T-cell (primary cell): Measurements from ENCODE around the gene GAS6. TPM values are rescaled to one million over a fixed set of nuclear protein-coding genes. Genes with fewer than 3 reads are reported as not detected.

Experiments
- ATAC-seq, 4 experiments: fragments of 200-7000 bp in 3 of 4; fragments of 150-1000 bp in 1 of 4; cut with Tn5 transposase; replicated peaks in 1 of 4; 1 replicate in 3 of 4; 2 replicates in 1 of 4; pipeline ENCODE4 v1.10.0; 2021; ENCODE audit warnings: moderate library complexity in 3 of 4, mild to moderate bottlenecking in 2 of 4, moderate number of reproducible peaks in 1 of 4
- CTCF ChIA-PET, 2 donors: fragments of 300-600 bp; sonication (Branson Sonifier 250); formaldehyde crosslinking; loops; one replicate each; lab custom pipeline; 2022; ENCODE audit warnings: antibody characterized with exemption in 2 of 2; lab: Charles Lee
- POLR2A ChIA-PET, 2 donors: fragments of 300-600 bp; sonication (Branson Sonifier 250); formaldehyde crosslinking; loops; one replicate each; lab custom pipeline; 2022; ENCODE audit warnings: antibody characterized with exemption in 2 of 2; lab: Charles Lee
- DNase-seq, 35 experiments: peaks; one replicate each; pipeline versions ENCODE4 v3.0.0 to v3.0.0-alpha.2; 2013 to 2023
- H3K27ac ChIP-seq: one replicate; pipeline ENCODE4 v1.5.1; 2013; ENCODE audit warnings: low read length
- H3K27me3 ChIP-seq, 2 experiments: replicated peaks in 1 of 2; 1 replicate in 1 of 2; 2 replicates in 1 of 2; pipeline versions ENCODE4 v1.6.1 to v1.7.0; 2013; ENCODE audit warnings: low read length in 1 of 2, mixed read lengths in 1 of 2; ENCODE audit not compliant: control insufficient read depth in 2 of 2, insufficient read depth in 2 of 2; ENCODE audit errors: extremely low read depth in 1 of 2
- H3K36me3 ChIP-seq, 2 donors: 1 replicate in 1 of 2; 2 replicates in 1 of 2; pipeline versions ENCODE4 v1.6.1 to v1.7.0; 2013; ENCODE audit warnings: low read length in 1 of 2; ENCODE audit not compliant: control insufficient read depth in 2 of 2, insufficient read depth in 1 of 2; ENCODE audit errors: extremely low read depth in 1 of 2
- H3K4me1 ChIP-seq, 2 experiments: 1 replicate in 1 of 2; 2 replicates in 1 of 2; pipeline versions ENCODE4 v1.6.1 to v1.7.0; 2013; ENCODE audit warnings: low read length in 2 of 2, mixed read lengths in 1 of 2; ENCODE audit not compliant: insufficient read depth in 2 of 2, control insufficient read depth in 1 of 2; ENCODE audit errors: extremely low read depth in 1 of 2
- H3K4me3 ChIP-seq, 2 donors: 1 replicate in 1 of 2; 2 replicates in 1 of 2; pipeline versions ENCODE4 v1.5.1 to v1.7.0; 2013; ENCODE audit warnings: mild to moderate bottlenecking in 2 of 2, low read length in 1 of 2, moderate library complexity in 1 of 2; ENCODE audit not compliant: control insufficient read depth in 1 of 2; ENCODE audit errors: extremely low read depth in 1 of 2
- H3K9me3 ChIP-seq: 2 replicates; pipeline ENCODE4 v1.7.0; 2013
- H3K27ac Mint-ChIP-seq, 2 donors: one replicate each; pipeline ENCODE4 v1.8.0; 2020 to 2021; ENCODE audit warnings: mild to moderate bottlenecking in 2 of 2, mixed read lengths in 2 of 2
- H3K27me3 Mint-ChIP-seq, 2 donors: one replicate each; pipeline ENCODE4 v1.8.0; 2021 to 2022; ENCODE audit warnings: mixed read lengths in 2 of 2
- H3K36me3 Mint-ChIP-seq: one replicate; pipeline ENCODE4 v1.8.0; 2021; ENCODE audit warnings: mixed read lengths
- H3K4me1 Mint-ChIP-seq, 3 donors: one replicate each; pipeline ENCODE4 v1.8.0; 2020 to 2022; ENCODE audit warnings: mixed read lengths in 3 of 3, mild to moderate bottlenecking in 1 of 3
- H3K4me3 Mint-ChIP-seq, 3 donors: one replicate each; pipeline ENCODE4 v1.8.0; 2020 to 2022; ENCODE audit warnings: mild to moderate bottlenecking in 3 of 3, mixed read lengths in 3 of 3, moderate library complexity in 3 of 3
- H3K9me3 Mint-ChIP-seq, 3 donors: one replicate each; pipeline ENCODE4 v1.8.0; 2020 to 2022; ENCODE audit warnings: mixed read lengths in 3 of 3
- WGBS: methylation state at CpG from one replicate; pipeline ENCODE4 v1.1.5; 2013; ENCODE audit warnings: missing lambda C conversion rate; ENCODE audit not compliant: insufficient coverage; 5-methylcytosine and 5-hydroxymethylcytosine counted together
- total RNA-seq, 35 experiments: library from RNA in 6 of 35; stranded (reverse) in 6 of 35; fragments of 120-200 nt in 1 of 35; gene quantifications; one replicate each; pipeline versions ENCODE4 v1.2.1 to v1.2.4 and lab custom pipeline; 2013 to 2026

Gene GAS6
- total RNA-seq, 5 donors from 2014 or later (not counting 1 experiment from before 2014, with no cell fraction given) = 1.1 to 10.2 (median 4.7) TPM

DNA sequence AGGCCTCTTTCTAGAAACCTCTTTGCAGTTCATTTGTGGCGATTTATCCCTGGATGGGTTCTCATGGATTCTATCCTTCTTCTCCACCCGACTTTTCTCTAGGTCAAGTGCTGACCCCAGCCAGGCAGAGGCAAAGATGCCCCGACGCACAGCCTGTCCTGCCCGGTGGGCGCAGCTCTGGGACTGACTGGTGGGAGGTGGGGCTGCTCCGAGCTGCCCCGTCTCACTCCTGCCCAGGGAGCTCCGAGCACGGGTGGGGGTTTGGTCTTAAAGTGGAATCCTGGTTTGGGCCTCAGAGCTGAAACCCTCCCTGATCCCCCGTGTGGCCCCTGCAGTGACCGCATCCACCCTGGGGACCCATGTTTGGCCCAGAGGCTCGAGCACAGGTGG lies 44.5 kb downstream of the GAS6 start:
- H3K27me3 Mint-ChIP-seq = no peaks in the 10 kb centered on the region
- DNase-seq = no peak
- no peak for ATAC-seq
- H3K4me1 ChIP-seq = peaks cover 5 to 19% of the 10 kb centered on the region in 2 experiments
- H3K36me3 ChIP-seq = peaks cover 0 to 3% of the 10 kb centered on the region in 2 donors
- H3K9me3 ChIP-seq = no peaks in the 10 kb centered on the region
- H3K27ac ChIP-seq = no peak overlapping the region
- ChIA-PET POLR2A (no interaction called here), CTCF (no interaction called here)
- H3K27ac Mint-ChIP-seq = no peak overlapping the region
- H3K36me3 Mint-ChIP-seq = no peaks in the 10 kb centered on the region
- WGBS = 94% methylated on average over 11 of the region's 13 CpGs
- no peak overlapping the region for H3K4me3 Mint-ChIP-seq
- no peaks in the 10 kb centered on the region for H3K9me3 Mint-ChIP-seq
- no peak overlapping the region for H3K4me3 ChIP-seq
- peaks cover 0 to 10% of the 10 kb centered on the region in 2 experiments for H3K27me3 ChIP-seq
- peaks cover 22 to 26% (median 25%) of the 10 kb centered on the region in 3 donors for H3K4me1 Mint-ChIP-seq

DNA sequence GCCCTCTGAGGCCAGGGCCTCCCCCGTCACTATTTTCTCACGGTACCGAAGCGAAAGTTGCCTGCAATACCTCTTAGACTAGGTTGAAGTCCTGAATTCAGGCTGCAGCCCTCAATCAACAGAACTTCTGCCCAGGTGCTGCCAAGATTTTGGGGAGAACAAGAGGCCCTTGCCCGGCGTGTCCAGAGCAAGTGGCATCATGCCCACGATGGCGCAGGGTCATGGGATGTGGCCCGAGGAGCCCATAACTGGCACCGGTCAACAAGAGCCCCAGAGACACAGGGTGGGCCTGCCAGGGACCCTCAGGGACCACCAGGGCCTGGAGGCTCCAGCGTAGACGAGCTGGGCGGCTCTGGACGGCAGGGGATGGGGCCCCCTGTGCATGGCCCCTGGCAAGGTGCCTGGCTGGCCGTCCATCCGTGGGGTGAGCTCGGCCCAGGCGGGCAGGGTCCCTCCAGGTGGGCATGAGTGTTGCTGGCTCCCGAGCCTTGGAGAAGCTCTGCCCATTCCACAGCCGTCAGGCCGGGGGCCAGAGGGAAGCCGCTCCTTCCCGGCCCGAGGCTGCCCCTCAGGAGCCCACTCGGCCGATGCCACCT lies 45.1 kb downstream of the GAS6 start:
- Histone ChIP-seq H3K27me3 (peaks cover 0 to 13% of the 10 kb centered on the region in 2 experiments), H3K4me1 (peaks cover 5 to 19% of the 10 kb centered on the region in 2 experiments), H3K27ac (no peak overlapping the region), H3K36me3 (peaks cover 0 to 3% of the 10 kb centered on the region in 2 donors), H3K4me3 (no peak overlapping the region), H3K9me3 (no peaks in the 10 kb centered on the region)
- DNase-seq (no peak), ATAC-seq (no peak)
- no peaks in the 10 kb centered on the region for H3K27me3 Mint-ChIP-seq
- ChIA-PET POLR2A (no interaction called here), CTCF (no interaction called here)
- no peak overlapping the region for H3K4me3 Mint-ChIP-seq
- H3K27ac Mint-ChIP-seq = no peak overlapping the region
- no peaks in the 10 kb centered on the region for H3K36me3 Mint-ChIP-seq
- H3K4me1 Mint-ChIP-seq = peaks cover 22 to 26% (median 25%) of the 10 kb centered on the region in 3 donors
- no peaks in the 10 kb centered on the region for H3K9me3 Mint-ChIP-seq
- 95% methylated on average over 22 of the region's 26 CpGs for WGBS

DNA sequence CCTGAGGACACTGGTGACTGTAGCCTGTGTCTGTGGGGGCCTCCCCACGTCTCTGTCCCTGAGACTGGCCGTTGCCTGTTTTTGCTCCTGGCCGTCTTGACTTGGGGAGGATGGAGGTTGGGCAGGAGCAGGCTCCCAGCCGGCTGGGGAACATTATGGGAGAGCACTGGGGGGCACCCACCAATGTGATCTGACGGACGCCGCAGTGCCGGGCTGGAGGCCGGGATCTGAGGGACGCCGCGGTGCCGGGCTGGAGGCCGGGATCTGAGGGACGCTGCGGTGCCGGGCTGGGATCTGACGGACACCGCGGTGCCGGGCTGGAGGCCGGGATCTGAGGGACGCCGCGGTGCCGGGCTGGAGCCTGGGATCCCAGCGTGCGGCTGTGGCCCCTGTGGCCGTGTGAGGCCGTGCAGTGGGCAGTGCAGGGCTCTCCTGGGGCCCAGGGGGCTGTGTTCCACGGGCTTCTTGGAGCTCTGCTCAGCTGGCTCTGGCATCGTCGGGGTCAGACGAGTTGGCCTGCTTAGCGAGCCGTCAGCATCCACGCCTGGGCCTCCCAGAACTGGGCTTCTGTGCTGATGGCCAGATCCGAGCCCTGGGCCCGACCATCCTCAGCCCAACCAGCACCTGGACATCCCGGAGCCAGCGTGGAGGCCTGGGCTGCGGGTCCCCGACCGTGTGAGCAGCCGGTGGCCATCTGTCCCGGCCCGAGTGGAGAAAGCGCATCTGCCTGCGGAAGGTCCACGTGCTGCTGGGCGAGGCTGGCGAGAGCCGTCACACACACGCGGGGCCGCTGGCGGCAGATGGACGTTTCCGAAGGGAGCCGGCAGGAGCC lies 45.8 kb downstream of the GAS6 start:
- H3K36me3 ChIP-seq = peaks cover 0 to 3% of the 10 kb centered on the region in 2 donors
- ChIA-PET POLR2A (no interaction called here), CTCF (no interaction called here)
- WGBS = 96% methylated on average over 57 of the region's 60 CpGs
- H3K27ac ChIP-seq = no peak overlapping the region
- Mint-ChIP-seq H3K36me3 (no peaks in the 10 kb centered on the region), H3K4me1 (peaks cover 22 to 26% (median 25%) of the 10 kb centered on the region in 3 donors), H3K9me3 (no peaks in the 10 kb centered on the region), H3K27me3 (no peaks in the 10 kb centered on the region), H3K27ac (no peak overlapping the region), H3K4me3 (peak overlapping the region in 1 of 3 donors; percentile 91)
- DNase-seq = no peak
- H3K9me3 ChIP-seq = no peaks in the 10 kb centered on the region
- ATAC-seq = no peak
- peaks cover 5 to 19% of the 10 kb centered on the region in 2 experiments for H3K4me1 ChIP-seq
- no peak overlapping the region for H3K4me3 ChIP-seq
- H3K27me3 ChIP-seq = peaks cover 0 to 13% of the 10 kb centered on the region in 2 experiments

DNA sequence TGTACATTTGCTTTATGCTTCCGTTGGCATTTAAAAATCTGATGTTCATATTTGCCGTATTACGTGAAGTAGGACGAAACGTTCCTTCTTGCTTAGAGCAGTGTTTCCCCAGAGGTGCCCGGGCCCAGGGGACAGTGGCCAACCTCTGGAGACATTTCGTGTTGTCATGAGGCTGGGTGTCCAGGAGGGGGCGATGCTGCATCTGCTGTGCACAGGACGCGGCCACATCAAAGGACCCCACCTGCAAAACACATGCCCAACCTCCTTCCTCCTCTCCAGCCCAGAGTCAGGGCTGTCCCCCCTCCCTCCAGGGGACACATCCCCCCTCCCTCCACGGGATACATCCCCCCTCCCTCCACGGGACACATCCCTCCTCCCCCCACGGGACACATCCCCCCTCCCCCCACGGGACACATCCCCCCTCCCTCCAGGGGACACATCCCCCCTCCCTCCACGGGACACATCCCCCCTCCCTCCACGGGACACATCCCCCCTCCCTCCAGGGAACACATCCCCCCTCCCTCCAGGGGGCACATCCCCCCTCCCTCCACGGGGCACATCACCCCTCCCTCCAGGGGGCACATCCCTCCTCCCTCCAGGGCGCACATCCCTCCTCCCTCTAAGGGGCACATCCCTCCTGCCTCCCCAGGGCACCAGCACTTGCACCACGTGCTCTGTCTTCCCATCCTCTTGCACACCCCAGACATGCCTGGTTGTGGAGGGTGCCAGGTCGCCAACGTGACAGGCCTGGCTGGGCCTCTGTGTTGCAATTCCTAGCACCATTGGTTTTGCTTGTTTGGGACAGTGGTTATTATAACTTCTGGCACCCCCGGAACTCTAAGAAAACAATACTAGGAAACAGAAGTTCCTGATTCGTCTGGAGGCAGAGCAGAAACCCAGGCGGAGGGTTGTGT lies 46.7 kb downstream of the GAS6 start:
- Histone ChIP-seq H3K27me3 (peaks cover 0 to 16% of the 10 kb centered on the region in 2 experiments), H3K36me3 (peaks cover 0 to 3% of the 10 kb centered on the region in 2 donors), H3K4me3 (no peak overlapping the region), H3K27ac (no peak overlapping the region), H3K4me1 (peaks cover 5 to 19% of the 10 kb centered on the region in 2 experiments), H3K9me3 (no peaks in the 10 kb centered on the region)
- ATAC-seq (peak; percentile 87 to 94 (median 91)), DNase-seq (peak; percentile 73 to 93 (median 86))
- CTCF ChIA-PET = interaction anchor here in 1 of 2 donors (1.0 kb wide), 1 partner anchor 409 kb away, joined by 3 read pairs; no protein-coding TSS in a partner anchor
- no peaks in the 10 kb centered on the region for H3K27me3 Mint-ChIP-seq
- no peaks in the 10 kb centered on the region for H3K36me3 Mint-ChIP-seq
- WGBS = 59% methylated on average over 11 of the region's 24 CpGs
- peaks cover 22 to 26% (median 25%) of the 10 kb centered on the region in 3 donors for H3K4me1 Mint-ChIP-seq
- POLR2A ChIA-PET = no interaction called here
- H3K4me3 Mint-ChIP-seq = peak overlapping the region; percentile 64 to 91 (median 67)
- no peaks in the 10 kb centered on the region for H3K9me3 Mint-ChIP-seq
- H3K27ac Mint-ChIP-seq = peak overlapping the region; percentile 72 to 74

DNA sequence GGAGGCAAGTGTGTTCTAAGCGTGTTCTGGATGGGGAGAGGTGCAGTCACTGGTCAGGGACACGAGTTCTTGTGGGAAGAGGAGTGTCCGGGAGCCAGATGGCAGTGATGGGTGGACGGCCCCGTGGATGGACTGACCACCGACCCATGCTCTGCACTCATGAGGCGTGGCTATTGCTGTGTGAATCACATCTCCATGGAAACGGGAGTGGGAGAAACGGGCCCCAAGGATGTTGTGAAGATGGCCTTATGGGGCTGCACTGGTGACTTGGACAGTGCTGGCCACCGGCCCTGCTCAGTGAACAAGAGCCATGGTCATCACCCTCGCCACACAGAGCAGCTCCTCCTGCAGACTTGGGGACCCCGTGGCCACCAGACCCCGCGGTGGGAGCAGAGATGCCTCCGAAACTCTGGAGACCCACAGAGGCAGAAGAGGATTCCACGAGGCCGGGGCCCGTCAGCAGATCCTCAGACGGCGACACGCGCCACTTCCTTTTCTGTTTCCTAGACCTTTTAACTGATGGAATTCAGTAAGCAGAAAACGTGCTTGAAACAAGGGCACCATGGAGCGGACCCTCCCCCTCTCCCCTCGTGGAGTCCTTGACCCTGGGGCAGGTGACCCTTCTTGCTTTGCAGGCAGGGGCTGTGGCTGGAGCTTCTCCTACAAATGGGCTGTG lies 47.5 kb downstream of the GAS6 start:
- H3K27ac ChIP-seq = no peak overlapping the region
- no peaks in the 10 kb centered on the region for H3K36me3 ChIP-seq
- Mint-ChIP-seq H3K9me3 (no peaks in the 10 kb centered on the region), H3K36me3 (no peaks in the 10 kb centered on the region), H3K27ac (peak overlapping the region in 1 of 2 donors; percentile 69), H3K27me3 (no peaks in the 10 kb centered on the region), H3K4me3 (peak overlapping the region; percentile 79 to 91 (median 81)), H3K4me1 (peaks cover 22 to 26% (median 25%) of the 10 kb centered on the region in 3 donors)
- H3K9me3 ChIP-seq = no peaks in the 10 kb centered on the region
- H3K4me1 ChIP-seq = peaks cover 5 to 19% of the 10 kb centered on the region in 2 experiments
- peaks cover 0 to 16% of the 10 kb centered on the region in 2 experiments for H3K27me3 ChIP-seq
- ATAC-seq = peak in 1 of 4 experiments; percentile 18
- WGBS = 76% methylated on average over 23 of the region's 25 CpGs
- POLR2A ChIA-PET = no interaction called here
- peak in 2 of 35 experiments; percentile 6 to 7 for DNase-seq
- H3K4me3 ChIP-seq = peak overlapping the region in 1 of 2 donors; percentile 45
- CTCF ChIA-PET = interaction anchor here in 1 of 2 donors (0.6 to 1.0 kb wide), 2 partner anchors 295 to 410 kb away, joined by 3 to 5 read pairs; no protein-coding TSS in a partner anchor
